Muscle of back (tissue), 11 donors: ENCODE results near the gene CCDC146. TPM values are rescaled to one million over a fixed set of nuclear protein-coding genes. Genes with fewer than 3 reads are reported as not detected.
"Not testable (repeated sequence)": the region's sequence is repeated elsewhere in the genome, so short reads cannot be mapped to it uniquely, and the experiment has no call there.

Experiments used
- DNase-seq, 3 donors: peaks; one replicate each; pipeline versions ENCODE4 v3.0.0 to v3.0.0-alpha.2; 2013
- polyA plus RNA-seq, 10 donors: library from polyadenylated mRNA; unstranded; fragments of 120-200 nt; gene quantifications; one replicate each; pipeline ENCODE4 v1.2.1, GENCODE V29; 2013; ENCODE audit not compliant: insufficient read length in 10 of 10

The CCDC146 gene
- polyA plus RNA-seq, 10 donors, result 4.9 to 24.2 (median 10.6) TPM

- no peak for DNase-seq
Measured at GRCh38 chr7:77327932-77328628, 205.7 kb downstream of the CCDC146 start.

GRCh38 chr7:77328669-77329068, 206.3 kb downstream of the CCDC146 start:
- no peak for DNase-seq

- no peak for DNase-seq
Measured at GRCh38 chr7:77329466-77330168, 207.2 kb downstream of the CCDC146 start.

- no peak for DNase-seq
Measured at GRCh38 chr7:77330169-77330882, 207.9 kb downstream of the CCDC146 start.

- peak; percentile 87 to 94 (median 90) for DNase-seq
Measured at GRCh38 chr7:77331938-77332695, 209.7 kb downstream of the CCDC146 start.

GRCh38 chr7:77334039-77334438, 211.6 kb downstream of the CCDC146 start:
- DNase-seq, result not testable (repeated sequence)

- DNase-seq, result no peak
Measured at GRCh38 chr7:77335581-77335980, 213.2 kb downstream of the CCDC146 start.

- no peak for DNase-seq
Measured at GRCh38 chr7:77337456-77337990, 215.1 kb downstream of the CCDC146 start.

GRCh38 chr7:77338260-77338659, 215.8 kb downstream of the CCDC146 start:
- DNase-seq, result no peak

- DNase-seq, result no peak
Measured at GRCh38 chr7:77338883-77339629, 216.6 kb downstream of the CCDC146 start.

- no peak for DNase-seq
Measured at GRCh38 chr7:77339726-77340125, 217.3 kb downstream of the CCDC146 start.

Other genes with a start within 250 kb of the CCDC146 start
- gene SPDYE17, start 90.3 kb upstream of the CCDC146 start, polyA plus RNA-seq, result not detected
- under 1 TPM in 8 of 10 donors, not detected in 2; 0.20 to 0.52 (median 0.34) TPM for gene SPDYE18, start 60.1 kb upstream of the CCDC146 start, polyA plus RNA-seq
- gene FGL2, start 77.2 kb downstream of the CCDC146 start, polyA plus RNA-seq, result 10 to 100 TPM; 12.6 to 52.2 (median 30.7) TPM